Measurements from ENCODE around the gene FUT6. TPM values are rescaled to one million over a fixed set of nuclear protein-coding genes. Genes with fewer than 3 reads are reported as not detected.

The FUT6 gene
- total and polyA plus RNA-seq, 4 donors, result 2.6 to 14.0 (median 7.3) TPM

- no peak overlapping the region for H3K27ac ChIP-seq (ENCODE audit: low read depth in 1 of 2, low read length in 2 of 2)
- no peak overlapping the region for H3K4me3 ChIP-seq (ENCODE audit: low read depth in 1 of 3, low read length in 3 of 3)
- H3K4me1 ChIP-seq (ENCODE audit: control insufficient read depth in 4 of 4, insufficient read depth in 4 of 4, low read length in 3 of 4), result peaks cover 0 to 9% (median 5%) of the 10 kb centered on the region in 4 donors
- H3K27me3 ChIP-seq (ENCODE audit: control insufficient read depth in 4 of 4, insufficient read depth in 4 of 4, low read length in 3 of 4), result no peaks in the 10 kb centered on the region
- 98% methylated on average over 37 of the region's 37 CpGs for WGBS
- peaks cover 8 to 59% (median 33%) of the 10 kb centered on the region in 4 donors for H3K36me3 ChIP-seq (ENCODE audit: control insufficient read depth in 4 of 4, insufficient read depth in 3 of 4, low read depth in 1 of 4, low read length in 3 of 4)
- no peak for DNase-seq (ENCODE audit: low spot score)
- no peaks in the 10 kb centered on the region for H3K9me3 ChIP-seq (ENCODE audit: control insufficient read depth in 4 of 4, low read length in 3 of 4)
- H3K9ac ChIP-seq (ENCODE audit: low read depth in 1 of 2, low read length in 2 of 2), result no peak overlapping the region
- no peak for TF ChIP-seq YY1 (IDR thresholded peaks at IDR 0.05)
- TF ChIP-seq FOXA1 (IDR thresholded peaks at IDR 0.05), result no peak
- TF ChIP-seq SP1 (IDR thresholded peaks at IDR 0.05), result no peak
- no peak for TF ChIP-seq JUND (IDR thresholded peaks at IDR 0.05)
- TF ChIP-seq HNF4A (conservative IDR thresholded peaks at IDR 0.05), result no peak
- TF ChIP-seq REST (IDR thresholded peaks at IDR 0.05), result no peak
- no peak for TF ChIP-seq NR2F2 (IDR thresholded peaks at IDR 0.05)
- TF ChIP-seq HNF4G (IDR thresholded peaks at IDR 0.05), result no peak
- TF ChIP-seq ZBTB33 (IDR thresholded peaks at IDR 0.05), result no peak
- no peak for TF ChIP-seq FOXA2 (IDR thresholded peaks at IDR 0.05)
- no peak for TF ChIP-seq EGR1 (IDR thresholded peaks at IDR 0.05; ENCODE audit: low read depth in 2 of 2)
- TF ChIP-seq MAX (IDR thresholded peaks at IDR 0.05), result no peak
- TF ChIP-seq CTCF (IDR thresholded peaks at IDR 0.05; ENCODE audit: low read depth, low read length, missing input control), result no peak
- no peak for TF ChIP-seq GABPA (IDR thresholded peaks at IDR 0.05 in 1 of 2, conservative IDR thresholded peaks at IDR 0.05 in 1 of 2)
- no peak for TF ChIP-seq TAF1 (conservative IDR thresholded peaks at IDR 0.05)
- no peak for TF ChIP-seq RAD21 (IDR thresholded peaks at IDR 0.05)
- no peak for TF ChIP-seq RXRA (IDR thresholded peaks at IDR 0.05)
- no peak for TF ChIP-seq ATF3 (IDR thresholded peaks at IDR 0.05)
Observed at GRCh38 chr19:5785423-5785822, 54.1 kb downstream of the FUT6 start.

All from liver (tissue), 9 donors.